ENCODE data around the gene MINK1.

DNA sequence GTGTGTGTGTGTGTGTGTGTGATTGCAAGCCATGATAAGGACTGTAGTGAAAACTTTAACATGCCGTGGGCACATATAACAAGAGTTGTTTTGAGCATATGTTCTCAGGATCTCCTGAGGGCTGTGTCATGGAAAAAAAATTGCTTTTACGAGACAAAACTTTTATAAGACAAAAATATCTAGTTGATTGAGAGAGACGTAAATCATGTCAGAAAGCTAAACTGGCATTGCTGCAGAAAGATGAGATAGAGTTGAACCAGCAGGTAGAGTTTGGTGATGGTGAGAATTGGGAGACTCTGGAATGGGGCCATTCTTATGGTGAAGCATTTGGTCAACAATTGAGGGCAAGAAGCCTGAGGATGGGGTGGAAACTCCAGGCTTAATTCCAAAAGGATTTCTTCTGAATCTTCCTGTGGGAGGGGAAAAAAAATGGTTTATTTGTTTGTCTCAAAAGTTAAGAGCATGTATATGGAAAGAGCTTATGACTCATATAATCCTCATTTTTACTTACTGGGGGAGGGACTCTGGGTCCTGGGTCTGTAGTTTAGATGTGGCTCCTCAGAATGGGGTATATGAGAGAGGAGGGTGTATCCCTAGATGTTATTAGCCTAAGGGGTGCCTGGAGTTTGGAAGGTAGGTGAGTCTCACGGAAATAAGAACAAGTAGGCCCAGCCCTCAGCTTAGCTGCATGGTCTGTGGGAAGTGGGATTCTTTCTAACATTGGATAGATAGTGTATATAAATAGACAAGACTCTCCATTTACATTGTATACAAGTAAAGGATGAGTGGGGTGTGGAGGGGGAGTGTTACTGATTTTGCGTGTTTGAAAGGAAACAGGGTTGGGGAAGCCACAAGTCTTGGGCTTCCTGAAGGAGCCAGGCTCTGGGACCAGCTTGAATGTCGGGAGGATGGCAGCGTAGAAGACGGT lies 7.1 kb downstream of the MINK1 start:
- TF ChIP-seq, protein P1, sequence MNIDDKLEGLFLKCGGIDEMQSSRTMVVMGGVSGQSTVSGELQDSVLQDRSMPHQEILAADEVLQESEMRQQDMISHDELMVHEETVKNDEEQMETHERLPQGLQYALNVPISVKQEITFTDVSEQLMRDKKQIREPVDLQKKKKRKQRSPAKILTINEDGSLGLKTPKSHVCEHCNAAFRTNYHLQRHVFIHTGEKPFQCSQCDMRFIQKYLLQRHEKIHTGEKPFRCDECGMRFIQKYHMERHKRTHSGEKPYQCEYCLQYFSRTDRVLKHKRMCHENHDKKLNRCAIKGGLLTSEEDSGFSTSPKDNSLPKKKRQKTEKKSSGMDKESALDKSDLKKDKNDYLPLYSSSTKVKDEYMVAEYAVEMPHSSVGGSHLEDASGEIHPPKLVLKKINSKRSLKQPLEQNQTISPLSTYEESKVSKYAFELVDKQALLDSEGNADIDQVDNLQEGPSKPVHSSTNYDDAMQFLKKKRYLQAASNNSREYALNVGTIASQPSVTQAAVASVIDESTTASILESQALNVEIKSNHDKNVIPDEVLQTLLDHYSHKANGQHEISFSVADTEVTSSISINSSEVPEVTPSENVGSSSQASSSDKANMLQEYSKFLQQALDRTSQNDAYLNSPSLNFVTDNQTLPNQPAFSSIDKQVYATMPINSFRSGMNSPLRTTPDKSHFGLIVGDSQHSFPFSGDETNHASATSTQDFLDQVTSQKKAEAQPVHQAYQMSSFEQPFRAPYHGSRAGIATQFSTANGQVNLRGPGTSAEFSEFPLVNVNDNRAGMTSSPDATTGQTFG (tag by site-specific recombination; IDR thresholded peaks at IDR 0.05; ENCODE audit: borderline replicate concordance): no peak
- TF ChIP-seq, protein P2, sequence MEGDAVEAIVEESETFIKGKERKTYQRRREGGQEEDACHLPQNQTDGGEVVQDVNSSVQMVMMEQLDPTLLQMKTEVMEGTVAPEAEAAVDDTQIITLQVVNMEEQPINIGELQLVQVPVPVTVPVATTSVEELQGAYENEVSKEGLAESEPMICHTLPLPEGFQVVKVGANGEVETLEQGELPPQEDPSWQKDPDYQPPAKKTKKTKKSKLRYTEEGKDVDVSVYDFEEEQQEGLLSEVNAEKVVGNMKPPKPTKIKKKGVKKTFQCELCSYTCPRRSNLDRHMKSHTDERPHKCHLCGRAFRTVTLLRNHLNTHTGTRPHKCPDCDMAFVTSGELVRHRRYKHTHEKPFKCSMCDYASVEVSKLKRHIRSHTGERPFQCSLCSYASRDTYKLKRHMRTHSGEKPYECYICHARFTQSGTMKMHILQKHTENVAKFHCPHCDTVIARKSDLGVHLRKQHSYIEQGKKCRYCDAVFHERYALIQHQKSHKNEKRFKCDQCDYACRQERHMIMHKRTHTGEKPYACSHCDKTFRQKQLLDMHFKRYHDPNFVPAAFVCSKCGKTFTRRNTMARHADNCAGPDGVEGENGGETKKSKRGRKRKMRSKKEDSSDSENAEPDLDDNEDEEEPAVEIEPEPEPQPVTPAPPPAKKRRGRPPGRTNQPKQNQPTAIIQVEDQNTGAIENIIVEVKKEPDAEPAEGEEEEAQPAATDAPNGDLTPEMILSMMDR (tag by site-specific recombination; IDR thresholded peaks at IDR 0.05): no peak
- TF ChIP-seq ZNF350 (tag by site-specific recombination; IDR thresholded peaks at IDR 0.05) (no peak), ZNF510 (tag by site-specific recombination; IDR thresholded peaks at IDR 0.05; ENCODE audit: insufficient replicate concordance) (no peak), ZNF560 (tag by site-specific recombination; IDR thresholded peaks at IDR 0.05; ENCODE audit: borderline replicate concordance) (no peak)
- TF ChIP-seq, protein P3, sequence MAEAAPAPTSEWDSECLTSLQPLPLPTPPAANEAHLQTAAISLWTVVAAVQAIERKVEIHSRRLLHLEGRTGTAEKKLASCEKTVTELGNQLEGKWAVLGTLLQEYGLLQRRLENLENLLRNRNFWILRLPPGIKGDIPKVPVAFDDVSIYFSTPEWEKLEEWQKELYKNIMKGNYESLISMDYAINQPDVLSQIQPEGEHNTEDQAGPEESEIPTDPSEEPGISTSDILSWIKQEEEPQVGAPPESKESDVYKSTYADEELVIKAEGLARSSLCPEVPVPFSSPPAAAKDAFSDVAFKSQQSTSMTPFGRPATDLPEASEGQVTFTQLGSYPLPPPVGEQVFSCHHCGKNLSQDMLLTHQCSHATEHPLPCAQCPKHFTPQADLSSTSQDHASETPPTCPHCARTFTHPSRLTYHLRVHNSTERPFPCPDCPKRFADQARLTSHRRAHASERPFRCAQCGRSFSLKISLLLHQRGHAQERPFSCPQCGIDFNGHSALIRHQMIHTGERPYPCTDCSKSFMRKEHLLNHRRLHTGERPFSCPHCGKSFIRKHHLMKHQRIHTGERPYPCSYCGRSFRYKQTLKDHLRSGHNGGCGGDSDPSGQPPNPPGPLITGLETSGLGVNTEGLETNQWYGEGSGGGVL (tag by site-specific recombination; IDR thresholded peaks at IDR 0.05): no peak
